ENCODE data around the gene POLR3G.

The POLR3G gene, protein sequence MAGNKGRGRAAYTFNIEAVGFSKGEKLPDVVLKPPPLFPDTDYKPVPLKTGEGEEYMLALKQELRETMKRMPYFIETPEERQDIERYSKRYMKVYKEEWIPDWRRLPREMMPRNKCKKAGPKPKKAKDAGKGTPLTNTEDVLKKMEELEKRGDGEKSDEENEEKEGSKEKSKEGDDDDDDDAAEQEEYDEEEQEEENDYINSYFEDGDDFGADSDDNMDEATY

DNA sequence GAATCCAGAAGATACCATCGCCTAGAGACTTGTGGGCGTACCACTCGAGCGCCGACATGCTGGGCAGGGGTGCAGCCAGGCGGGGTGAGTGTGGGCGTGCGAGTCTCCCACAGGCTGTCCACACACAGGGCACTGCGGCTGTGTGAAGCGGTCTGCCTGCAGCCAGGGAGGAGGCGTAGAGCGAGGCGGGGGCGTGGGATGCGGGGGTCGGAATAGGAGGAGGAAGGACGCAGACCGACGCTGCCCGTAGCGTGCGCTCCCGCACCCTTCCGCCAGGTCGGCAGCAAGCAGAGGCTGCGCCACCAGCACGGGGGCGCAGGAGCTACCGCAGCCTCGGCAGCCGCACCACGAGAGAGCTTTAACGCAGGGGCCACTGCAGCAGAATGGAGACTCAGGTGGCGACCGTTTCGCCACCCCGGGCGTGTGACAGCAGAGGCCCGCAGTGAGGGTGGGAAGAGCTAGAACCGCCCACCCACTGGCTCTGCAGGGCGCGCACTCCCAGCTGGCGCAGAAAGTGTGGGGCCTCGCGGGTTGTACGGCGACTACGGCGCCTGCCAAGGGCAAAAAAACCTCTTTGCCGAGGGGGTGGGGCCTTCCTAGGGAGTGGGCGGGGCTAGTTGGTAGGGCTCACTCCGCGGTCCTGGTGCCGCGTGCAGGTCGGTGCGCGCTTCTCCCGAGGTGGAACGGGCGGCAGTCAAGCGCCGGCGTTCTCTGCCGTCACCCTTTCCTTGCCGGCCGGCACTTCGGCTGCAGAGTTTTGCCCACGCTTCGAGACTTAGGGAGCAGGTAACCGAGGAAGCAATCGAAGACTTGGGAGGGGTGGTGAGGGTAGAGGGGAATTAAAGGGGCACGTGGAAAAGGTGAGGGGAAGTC, at the start of gene POLR3G, which contains the start of gene MBLAC2:
TSS of gene POLR3G (plus strand) at position 630 of the 873 bp plus-strand sequence. CDS start 10,704 bp downstream, outside the sequence.
TSS of gene MBLAC2 (minus strand) at position 537 of the 873 bp plus-strand sequence. CDS start at position 58, 479 bp downstream.
- peak; percentile 43 for DNase-seq

GRCh38 chr5:90434116-90434714, 40.4 kb upstream of the POLR3G start:
- DNase-seq = no peak

GRCh38 chr5:90437663-90438062, 37.0 kb upstream of the POLR3G start:
- DNase-seq = no peak

DNA sequence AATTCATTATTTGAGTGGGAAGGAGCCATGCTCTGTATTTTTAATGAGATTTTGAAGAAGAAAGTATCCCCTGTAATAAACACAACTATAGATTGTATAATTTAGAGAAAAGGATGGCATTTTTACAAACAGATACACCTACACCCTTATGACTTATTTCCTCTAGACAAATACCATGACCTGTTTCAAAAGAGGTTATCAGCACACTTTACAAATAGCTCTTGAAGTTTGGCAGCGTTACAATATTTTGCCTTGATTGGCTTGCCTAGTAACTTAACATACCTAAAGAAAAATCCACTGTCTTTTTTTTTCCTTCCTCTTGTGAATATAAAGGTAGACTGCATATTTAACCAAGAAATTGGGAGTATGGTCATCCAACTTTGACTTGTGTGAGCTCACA, 36.6 kb upstream of the POLR3G start:
- DNase-seq = no peak

DNA sequence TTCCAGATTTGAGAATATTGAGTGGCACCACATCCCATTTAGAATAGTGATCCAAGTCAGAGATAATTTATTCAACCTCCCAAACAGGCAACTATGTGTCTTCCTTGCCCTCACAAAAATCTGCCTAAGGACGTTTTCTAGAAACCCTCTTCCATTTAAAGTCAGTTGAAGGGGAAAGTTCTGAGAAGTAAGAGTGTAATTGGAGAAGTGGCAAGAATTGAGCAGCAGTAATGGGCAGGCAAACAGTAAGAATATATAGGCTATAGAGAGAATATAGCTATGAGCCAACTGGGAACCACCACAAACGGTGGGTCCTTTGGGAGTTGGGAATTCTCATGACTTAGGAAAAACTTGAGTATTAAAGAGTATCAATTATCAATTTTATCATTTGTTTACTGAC, 34.0 kb upstream of the POLR3G start:
- no peak for DNase-seq

- no peak for DNase-seq
Measured at GRCh38 chr5:90446961-90447360, 27.7 kb upstream of the POLR3G start.

GRCh38 chr5:90461288-90461687, 13.4 kb upstream of the POLR3G start:
- no peak for DNase-seq

DNA sequence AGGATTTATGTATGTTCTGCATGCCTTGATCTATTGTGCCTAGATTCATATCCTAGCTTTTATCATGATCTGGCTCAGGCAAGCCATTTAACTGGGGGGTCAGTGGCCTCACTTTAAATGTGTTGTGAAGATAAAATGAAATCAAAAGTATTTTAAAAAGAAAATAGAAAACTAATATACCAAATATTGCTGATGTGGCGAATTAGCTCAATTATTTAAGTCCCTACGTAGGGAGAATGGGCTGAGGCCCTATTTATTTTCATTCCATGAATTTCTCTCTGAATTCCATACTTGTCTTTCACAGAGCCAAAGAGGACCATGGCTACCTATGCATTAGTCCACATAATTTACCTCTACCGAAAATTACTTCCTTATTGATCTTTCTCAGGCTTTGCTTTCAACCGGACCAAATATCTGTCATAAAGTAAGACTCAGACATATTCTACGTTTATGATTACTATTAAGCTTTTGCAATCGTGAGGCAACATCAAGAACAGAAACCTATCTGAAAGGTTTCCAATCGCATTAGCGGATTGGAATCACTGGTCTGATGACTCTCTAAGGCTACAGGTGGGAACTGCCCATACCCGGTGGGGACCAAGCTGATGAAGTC, 1.8 kb upstream of the POLR3G start:
- no peak for DNase-seq

- DNase-seq = no peak
Measured at GRCh38 chr5:90473396-90474234, 1.0 kb upstream of the POLR3G start.

DNA sequence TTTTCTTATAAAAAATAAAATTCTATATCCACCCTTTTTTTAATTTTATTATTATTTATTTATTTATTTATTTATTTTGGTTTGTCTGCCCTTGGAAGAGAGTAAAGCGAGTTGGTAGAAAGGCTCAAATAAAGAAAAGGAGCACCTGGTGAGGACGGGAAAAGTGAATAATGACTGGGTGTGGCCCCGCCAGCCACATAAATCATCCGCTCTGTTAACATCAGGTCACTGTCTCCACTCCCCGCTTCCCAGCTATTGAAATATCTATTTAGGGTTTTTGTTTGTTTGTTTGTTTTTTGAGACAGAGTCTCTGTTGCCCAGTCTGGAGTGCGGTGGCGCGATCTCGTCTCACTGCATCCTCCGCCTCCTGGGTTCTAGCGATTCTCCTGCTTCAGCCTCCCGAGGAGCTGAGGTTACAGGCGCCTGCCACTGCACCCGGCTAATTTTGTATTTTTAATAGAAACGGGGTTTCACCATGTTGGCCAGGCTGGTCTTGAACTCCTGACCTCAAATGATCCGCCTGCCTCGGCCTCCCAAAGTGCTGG, 844 bp downstream of the POLR3G start:
- DNase-seq = no peak

- DNase-seq = no peak
Measured at GRCh38 chr5:90476391-90476790, 1.7 kb downstream of the POLR3G start.

- DNase-seq = no peak
Measured at GRCh38 chr5:90477073-90477472, 2.4 kb downstream of the POLR3G start.

DNA sequence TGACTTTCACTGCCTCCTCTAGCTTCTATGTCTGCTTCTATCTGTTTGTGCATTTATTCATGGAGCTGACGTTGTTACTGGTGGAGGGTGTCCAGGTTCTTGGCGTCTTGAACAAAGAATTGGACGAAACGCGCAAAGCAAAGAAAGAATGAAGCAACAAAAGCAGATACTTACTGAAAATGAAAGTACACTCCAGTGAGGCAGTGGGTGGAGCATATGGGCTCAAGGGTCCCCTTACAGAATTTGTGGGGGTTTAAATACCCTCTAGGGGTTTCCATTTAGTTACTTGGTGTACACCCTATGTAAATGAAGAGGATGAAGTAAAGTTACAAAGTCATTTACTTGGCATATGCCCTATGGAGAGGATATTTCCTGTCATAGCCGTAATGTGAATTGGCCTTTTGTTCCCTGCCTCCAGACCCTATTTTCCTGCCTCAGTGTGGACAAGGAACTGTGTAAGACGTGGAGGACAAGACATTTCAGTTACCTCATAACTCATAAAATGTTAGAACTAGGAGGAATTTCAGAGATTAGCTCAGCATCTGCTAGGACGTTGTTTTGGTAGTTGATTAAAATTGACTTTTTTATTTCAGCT, 3.1 kb downstream of the POLR3G start:
- no peak for DNase-seq

DNA sequence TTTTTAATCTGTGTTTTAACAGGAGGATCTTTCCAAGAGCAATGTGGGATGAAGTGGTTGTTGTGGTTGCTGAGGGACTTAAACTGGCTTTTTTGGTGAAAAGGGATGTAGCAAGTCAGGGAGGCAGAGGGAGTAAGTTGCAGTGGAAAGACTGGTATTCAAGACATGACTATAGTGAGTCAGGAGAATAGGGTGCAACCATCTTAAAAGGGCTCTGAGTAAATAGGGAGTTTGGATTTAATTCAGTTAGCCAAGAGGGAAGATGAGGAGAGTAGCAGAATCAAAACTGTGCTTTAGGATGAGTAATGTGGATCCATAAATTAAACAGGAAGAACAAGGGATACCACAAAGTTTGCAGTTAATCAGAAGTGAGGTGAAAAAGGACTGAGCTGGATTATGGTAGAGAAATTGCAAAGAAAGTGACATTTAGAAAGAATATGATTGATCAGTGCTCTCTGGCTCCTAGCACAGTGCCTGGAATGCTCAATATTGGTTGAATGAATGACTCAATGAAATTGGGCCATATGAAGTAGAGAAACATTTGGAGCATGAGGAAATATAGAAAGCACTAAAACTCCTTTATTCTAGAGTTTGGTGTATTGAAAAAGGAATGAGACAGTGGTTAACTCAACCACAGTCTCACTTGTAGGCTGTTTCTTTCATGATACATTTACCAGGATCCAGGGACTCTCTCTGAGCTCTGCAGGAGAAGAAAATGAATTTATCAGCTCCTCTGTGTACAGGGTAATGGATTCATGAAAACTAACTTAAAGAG, 5.1 kb downstream of the POLR3G start:
- DNase-seq = no peak

- no peak for DNase-seq
Measured at GRCh38 chr5:90480699-90481098, 6.0 kb downstream of the POLR3G start.

DNA sequence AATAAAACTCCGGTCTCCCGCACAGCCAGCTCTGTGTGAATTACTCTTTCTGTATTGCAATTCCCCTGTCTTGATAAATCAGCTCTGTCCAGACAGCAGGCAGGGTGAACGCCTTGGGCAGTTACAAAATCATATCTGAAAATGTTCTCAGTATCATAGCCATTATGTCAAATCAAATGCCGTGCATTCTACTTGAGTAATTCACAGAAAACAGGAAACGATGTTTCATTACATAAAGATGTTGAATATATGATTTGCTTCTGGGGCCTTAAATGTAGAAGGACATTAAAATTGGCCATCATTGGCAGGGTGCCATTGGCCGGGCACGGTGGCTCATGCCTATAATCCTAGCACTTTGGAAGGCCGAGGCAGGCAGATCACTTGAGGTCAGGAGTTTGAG, 8.5 kb downstream of the POLR3G start:
- no peak for DNase-seq

DNA sequence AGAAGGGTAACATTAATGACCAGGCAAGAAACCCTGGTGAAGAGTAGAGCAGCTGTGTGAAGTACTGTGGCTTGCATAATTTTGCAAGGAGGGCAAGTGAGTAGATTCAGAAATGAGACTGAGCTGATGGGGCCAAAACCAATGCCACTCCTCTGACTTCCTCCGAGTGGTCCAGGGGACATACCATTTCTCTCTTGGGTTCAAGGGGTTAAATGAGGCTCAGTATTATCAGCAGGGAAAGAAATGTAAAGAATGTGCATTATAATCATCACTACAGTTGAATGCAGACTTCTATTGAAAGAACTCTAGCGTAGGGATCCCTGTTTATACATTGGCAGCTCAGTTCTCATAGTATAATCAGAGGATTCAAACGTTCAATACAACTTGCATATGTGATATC, 9.9 kb downstream of the POLR3G start:
- no peak for DNase-seq

GRCh38 chr5:90488791-90489190, 14.1 kb downstream of the POLR3G start:
- DNase-seq = no peak

DNA sequence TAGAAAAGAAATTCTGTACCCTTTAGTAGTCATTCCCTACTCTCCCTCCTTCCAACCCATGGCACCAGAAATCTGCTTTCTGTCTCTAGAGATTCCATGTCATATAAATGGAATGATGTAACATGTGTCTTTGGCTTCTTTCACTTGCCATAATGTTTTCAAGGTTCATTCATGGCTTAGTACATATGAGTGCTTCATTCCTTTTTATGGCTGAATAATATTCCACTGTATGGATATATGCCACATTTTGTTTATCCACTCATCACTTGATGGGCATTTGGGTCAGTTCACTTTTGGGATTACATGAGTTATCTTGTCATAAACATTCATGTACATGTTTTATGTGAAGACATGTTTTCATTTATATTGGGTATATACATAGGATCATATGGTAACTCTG, 19.4 kb downstream of the POLR3G start:
- DNase-seq = no peak

DNA sequence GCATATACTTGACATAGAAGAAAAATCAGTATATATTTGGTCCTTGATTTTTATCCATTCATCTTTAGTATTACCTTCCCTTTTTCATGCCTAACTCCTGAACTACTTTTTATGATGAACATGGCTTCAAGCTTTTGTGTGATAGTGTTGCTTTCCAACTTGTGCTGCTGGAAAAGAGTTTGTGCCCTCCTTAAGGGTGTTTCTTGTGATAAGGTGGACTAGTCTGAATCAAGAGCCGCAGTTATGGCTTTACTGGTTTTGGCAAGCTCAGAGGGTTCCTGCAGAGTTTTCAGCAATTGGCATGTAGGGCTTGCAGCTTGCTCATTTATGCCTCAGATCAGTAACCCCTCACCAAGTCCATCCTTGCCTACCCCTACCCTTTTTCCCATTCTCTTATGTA, 20.5 kb downstream of the POLR3G start:
- no peak for DNase-seq

DNA sequence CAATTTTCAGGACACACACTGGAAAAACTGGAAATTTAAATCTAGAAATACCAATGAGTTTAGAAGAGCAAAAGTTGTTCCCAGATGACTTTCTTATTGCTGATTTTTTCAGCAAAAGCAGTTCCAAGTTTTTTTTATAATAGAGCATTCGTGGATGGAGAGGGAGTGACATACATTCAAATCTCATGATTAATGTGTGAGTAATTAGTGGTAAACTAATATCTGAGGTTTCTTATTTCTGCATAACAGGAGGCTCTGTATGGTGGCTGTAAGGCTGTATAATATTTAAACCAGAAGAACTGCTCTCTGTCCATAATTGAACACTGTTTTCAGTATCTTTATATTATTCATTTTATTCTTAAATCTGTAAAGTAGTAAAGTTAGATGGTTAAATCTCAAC, 28.9 kb downstream of the POLR3G start:
- DNase-seq = no peak
